Heart left ventricle (tissue), 16 donors: ENCODE measurements around the gene ANKRD52. TPM values are rescaled to one million over a fixed set of nuclear protein-coding genes. Genes with fewer than 3 reads are reported as not detected.

Experiments used
- ATAC-seq, 4 donors: fragments of 200-7000 bp; cut with Tn5 transposase; one replicate each; pipeline ENCODE4 v1.9.1; 2020 to 2022; ENCODE audit warnings: moderate library complexity in 4 of 4, mild to moderate bottlenecking in 3 of 4, moderate number of reproducible peaks in 1 of 4
- DNase-seq, 5 donors: peaks; one replicate each; pipeline ENCODE4 v3.0.0-alpha.2; 2020
- H3K27ac ChIP-seq, 12 donors: fragments of 200-600 bp; sonication (generic) in 4 of 12; one replicate each; pipeline versions ENCODE4 v1.5.0 to v1.8.0; 2016 to 2022; ENCODE audit warnings: mild to moderate bottlenecking in 2 of 12
- H3K27me3 ChIP-seq, 9 donors: fragments of 200-600 bp; sonication (generic) in 2 of 9; one replicate each; pipeline versions ENCODE4 v1.5.1 to v1.8.0; 2016 to 2022; ENCODE audit warnings: mild to moderate bottlenecking in 3 of 9
- H3K36me3 ChIP-seq, 9 donors: fragments of 200-600 bp; sonication (generic) in 2 of 9; one replicate each; pipeline versions ENCODE4 v1.5.0 to v1.8.0; 2018 to 2022; ENCODE audit warnings: mild to moderate bottlenecking in 2 of 9
- H3K4me1 ChIP-seq, 12 donors: fragments of 200-600 bp; sonication (generic) in 4 of 12; one replicate each; pipeline versions ENCODE4 v1.5.0 to v1.8.0; 2016 to 2022; ENCODE audit warnings: mild to moderate bottlenecking in 3 of 12
- H3K4me3 ChIP-seq, 12 donors: fragments of 200-600 bp; sonication (generic) in 4 of 12; one replicate each; pipeline versions ENCODE4 v1.5.0 to v1.8.0; 2017 to 2022; ENCODE audit warnings: mild to moderate bottlenecking in 9 of 12, moderate library complexity in 4 of 12
- H3K9me3 ChIP-seq, 12 donors: fragments of 200-600 bp; sonication (generic) in 4 of 12; one replicate each; pipeline versions ENCODE4 v1.5.0 to v1.8.0; 2016 to 2022; ENCODE audit warnings: mild to moderate bottlenecking in 1 of 12
- POLR2A ChIP-seq, 2 donors: fragments of 450-650 bp; IDR thresholded peaks; one replicate each; pipeline ENCODE4 v1.6.1; 2017; ENCODE audit warnings: antibody characterized with exemption in 2 of 2, mild to moderate bottlenecking in 2 of 2, moderate library complexity in 2 of 2
- WGBS, 4 donors: extraction: QIAGEN DNeasy Blood & Tissue Kit in 2 of 4; methylation state at CpG; one replicate each; pipeline versions ENCODE4 v1.1.5 to v1.1.7; 2013 to 2018; 5-methylcytosine and 5-hydroxymethylcytosine counted together
- intact Hi-C, 10 donors: fragments of 100-400 bp; cut with DNase I; formaldehyde crosslinking; loops; one replicate each; pipeline versions ENCODE4 v1.11.1 to v1.14.2; 2022
- polyA plus RNA-seq, 2 donors: library from polyadenylated mRNA; stranded (reverse); fragments of 200-250 nt; gene quantifications; one replicate each; pipeline ENCODE4 v1.2.3, GENCODE V29; 2013
- total RNA-seq, 9 donors: library from RNA; depleted of rRNA in 2 of 9; stranded (reverse); fragments of >200 nt in 2 of 9; fragmentation: NEBNext Ultra II Directional in 3 of 9; extraction: Animal tissue kit (Norgen Biotek cat#: 25700) in 3 of 9; gene quantifications; one replicate each; pipeline versions ENCODE4 v1.1.0 to v1.2.4, GENCODE V29; 2016 to 2023
- TF ChIP-seq, protein P1 (sequence below), 12 donors: fragments of 200-600 bp; sonication (generic) in 4 of 12; IDR thresholded peaks; one replicate each; pipeline versions ENCODE4 v1.5.0 to v1.8.0; 2018 to 2022; ENCODE audit warnings: antibody characterized with exemption in 12 of 12, mild to moderate bottlenecking in 5 of 12
- donor health status: ischemic (EF 13 %, LVEDD 7.1; RV severe dilation, severe dysfunction).
- donor health status: healthy with polysubstance abuse.
- donor health status: DM: no; HTN: yes; CAD: no.
- donor health status: DM: no; HTN: no; CAD: no.
- donor health status: ischemic (EF 25% LVEDD 6.9; RV normal size, moderate dysfunction).
- donor health status: ischemic (EF 25% LVEDD 5.7; RV mildly dilated, moderate dysfunction).
- donor health status: healthy.
- donor health status: DM: yes; HTN: yes; CAD: no.
- donor health status: ischemic (EF 35%, LVEDD 5.7; RV mildly dilated, moderate dysfunction).
- donor health status: nonischemic (EF 11% LVEDD 7.7; RV severe dilation, severe dysfunction).
- donor health status: DM: yes; HTN: yes; CAD: no.
- donor health status: PGD.
- donor health status: ischemic (EF 29% LVEDD 5.4; RV normal size, mild dysfunction).
- donor health status: nonischemic (EF 23%, LVEDD 6.1; RV moderate dilation, normal function).

The ANKRD52 gene
- total and polyA plus RNA-seq, 11 donors: 12.2 to 40.6 (median 28.0) TPM

DNA sequence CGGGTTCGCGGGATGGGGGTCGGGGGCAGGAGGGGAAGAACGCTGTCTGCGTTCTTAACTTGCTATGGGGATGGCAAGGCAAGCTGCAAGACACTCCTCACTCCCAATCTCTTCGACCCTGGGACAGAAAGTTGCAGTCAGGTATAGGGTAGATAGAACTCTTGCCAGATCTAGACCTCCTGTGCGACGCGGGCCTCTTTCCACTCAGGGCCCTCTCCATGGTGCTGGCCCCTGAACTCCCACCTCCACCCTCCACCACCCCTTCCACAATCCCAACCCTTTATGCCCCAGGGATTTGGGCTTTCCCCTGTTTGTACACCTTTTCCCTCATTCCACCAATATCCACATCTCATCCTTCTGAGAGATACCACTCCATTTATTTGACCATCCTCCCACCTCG is 33.2 kb downstream of the ANKRD52 start:
- Histone ChIP-seq H3K36me3 (peaks cover 0 to 27% (median 12%) of the 10 kb centered on the region in 9 donors), H3K4me1 (peaks cover 8 to 41% (median 32%) of the 10 kb centered on the region in 12 donors), H3K27me3 (no peaks in the 10 kb centered on the region), H3K4me3 (peak overlapping the region in 11 of 12 donors; percentile 52 to 97 (median 66)), H3K9me3 (no peaks in the 10 kb centered on the region), H3K27ac (peak overlapping the region in 9 of 12 donors; percentile 71 to 98 (median 84))
- intact Hi-C loops: loop anchor here in 9 of 10 donors (1.0 to 10.0 kb wide), 11 partner anchors 32 to 240 kb away; partner anchors contain the start of genes ANKRD52 (in 6 of the 9), ZC3H10 (in 4 of the 9), ESYT1 (in 1 of the 9) and SMARCC2 (in 1 of the 9)
- peak in 1 of 5 donors; percentile 13 for DNase-seq
- 57 to 72% (median 68%) methylated on average over 7 to 11 of the region's 11 CpGs for WGBS, 4 donors
- ATAC-seq: no peak
- TF ChIP-seq, protein P1, sequence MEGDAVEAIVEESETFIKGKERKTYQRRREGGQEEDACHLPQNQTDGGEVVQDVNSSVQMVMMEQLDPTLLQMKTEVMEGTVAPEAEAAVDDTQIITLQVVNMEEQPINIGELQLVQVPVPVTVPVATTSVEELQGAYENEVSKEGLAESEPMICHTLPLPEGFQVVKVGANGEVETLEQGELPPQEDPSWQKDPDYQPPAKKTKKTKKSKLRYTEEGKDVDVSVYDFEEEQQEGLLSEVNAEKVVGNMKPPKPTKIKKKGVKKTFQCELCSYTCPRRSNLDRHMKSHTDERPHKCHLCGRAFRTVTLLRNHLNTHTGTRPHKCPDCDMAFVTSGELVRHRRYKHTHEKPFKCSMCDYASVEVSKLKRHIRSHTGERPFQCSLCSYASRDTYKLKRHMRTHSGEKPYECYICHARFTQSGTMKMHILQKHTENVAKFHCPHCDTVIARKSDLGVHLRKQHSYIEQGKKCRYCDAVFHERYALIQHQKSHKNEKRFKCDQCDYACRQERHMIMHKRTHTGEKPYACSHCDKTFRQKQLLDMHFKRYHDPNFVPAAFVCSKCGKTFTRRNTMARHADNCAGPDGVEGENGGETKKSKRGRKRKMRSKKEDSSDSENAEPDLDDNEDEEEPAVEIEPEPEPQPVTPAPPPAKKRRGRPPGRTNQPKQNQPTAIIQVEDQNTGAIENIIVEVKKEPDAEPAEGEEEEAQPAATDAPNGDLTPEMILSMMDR (IDR thresholded peaks at IDR 0.05): no peak
- TF ChIP-seq POLR2A (IDR thresholded peaks at IDR 0.05): no peak

GRCh38 chr12:56224102-56224701 is 34.0 kb downstream of the ANKRD52 start, which contains the start of gene NABP2:
Gene NABP2 (plus strand): TSS chr12:56224342. CDS start chr12:56224857, 515 bp downstream.
- Histone ChIP-seq H3K4me3 (peak within 1 kb of the TSS; percentile 52 to 97 (median 66)), H3K27me3 (no peaks in the 10 kb centered on the region), H3K9me3 (no peaks in the 10 kb centered on the region), H3K4me1 (peaks cover 8 to 46% (median 37%) of the 10 kb centered on the region in 12 donors), H3K27ac (peak within 1 kb of the TSS; percentile 19 to 98 (median 92)), H3K36me3 (peaks cover 0 to 23% (median 12%) of the 10 kb centered on the region in 9 donors)
- peak; percentile 98 to 99 (median 99) for DNase-seq
- WGBS, 4 donors: 1 to 2% (median 1%) methylated on average over 15 to 41 of the region's 41 CpGs
- peak; percentile 80 to 90 (median 85) for ATAC-seq
- TF ChIP-seq, protein P1 (IDR thresholded peaks at IDR 0.05): peak; percentile 66 to 98 (median 91)
- peak in 1 of 2 donors; percentile 55 for TF ChIP-seq POLR2A (IDR thresholded peaks at IDR 0.05)
- intact Hi-C loops: loop anchor here in 8 of 10 donors (1.0 to 10.0 kb wide), 10 partner anchors 31 to 241 kb away; partner anchors contain the start of genes ANKRD52 (in 6 of the 8), ZC3H10 (in 4 of the 8), ESYT1 (in 1 of the 8) and SMARCC2 (in 1 of the 8)

DNA sequence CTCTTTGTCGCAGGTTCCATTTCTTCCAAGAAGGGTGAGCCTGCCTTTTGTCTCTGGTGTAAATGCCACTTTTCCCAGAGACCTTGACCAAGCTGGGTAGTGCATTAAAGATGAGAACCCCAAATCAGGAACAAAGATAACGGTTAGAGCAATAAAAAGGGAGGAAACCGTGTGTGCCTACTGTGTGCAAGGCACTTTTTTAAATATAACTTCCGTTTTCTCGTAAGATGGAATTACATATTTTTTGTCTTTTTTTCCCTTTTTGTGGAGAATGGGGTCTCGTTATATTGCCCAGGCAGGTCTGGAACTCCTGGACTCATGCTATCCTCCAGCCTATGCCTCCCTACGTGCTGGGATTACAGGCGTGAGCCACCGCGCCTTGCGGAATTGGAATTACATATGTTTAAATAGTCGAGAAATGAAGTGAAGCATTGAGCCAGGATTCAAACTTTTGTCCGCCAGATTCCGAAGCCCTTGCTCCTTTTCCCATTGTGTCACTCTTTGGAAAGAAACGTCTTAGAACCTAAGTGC is 34.5 kb downstream of the ANKRD52 start:
- 23 to 27% (median 25%) methylated on average over 15 of the region's 15 CpGs for WGBS, 4 donors
- intact Hi-C loops: loop anchor here in 9 of 10 donors (1.0 to 10.0 kb wide), 11 partner anchors 30 to 241 kb away; partner anchors contain the start of genes ANKRD52 (in 6 of the 9), ZC3H10 (in 6 of the 9), CS (in 1 of the 9) and ESYT1 (in 1 of the 9)
- H3K27me3 ChIP-seq: no peaks in the 10 kb centered on the region
- peaks cover 0 to 17% (median 8%) of the 10 kb centered on the region in 9 donors for H3K36me3 ChIP-seq
- H3K4me1 ChIP-seq: peaks cover 8 to 51% (median 41%) of the 10 kb centered on the region in 12 donors
- peak overlapping the region in 10 of 12 donors; percentile 57 to 97 (median 66) for H3K4me3 ChIP-seq
- ATAC-seq: no peak
- H3K27ac ChIP-seq: peak overlapping the region; percentile 19 to 98 (median 86)
- TF ChIP-seq POLR2A (IDR thresholded peaks at IDR 0.05): no peak
- TF ChIP-seq, protein P1 (IDR thresholded peaks at IDR 0.05): no peak
- DNase-seq: no peak
- H3K9me3 ChIP-seq: no peaks in the 10 kb centered on the region
